Left forelimb (tissue), 1 donor: ENCODE data around the gene BCAR1.

Source experiments
- DNase-seq: peaks from one replicate; pipeline ENCODE4 v3.0.0-alpha.2; 2018; ENCODE audit warnings: low spot score

The BCAR1 gene

GRCh38 chr16:75203667-75204409 is 47.6 kb downstream of the BCAR1 start:
- DNase-seq, result no peak

DNA sequence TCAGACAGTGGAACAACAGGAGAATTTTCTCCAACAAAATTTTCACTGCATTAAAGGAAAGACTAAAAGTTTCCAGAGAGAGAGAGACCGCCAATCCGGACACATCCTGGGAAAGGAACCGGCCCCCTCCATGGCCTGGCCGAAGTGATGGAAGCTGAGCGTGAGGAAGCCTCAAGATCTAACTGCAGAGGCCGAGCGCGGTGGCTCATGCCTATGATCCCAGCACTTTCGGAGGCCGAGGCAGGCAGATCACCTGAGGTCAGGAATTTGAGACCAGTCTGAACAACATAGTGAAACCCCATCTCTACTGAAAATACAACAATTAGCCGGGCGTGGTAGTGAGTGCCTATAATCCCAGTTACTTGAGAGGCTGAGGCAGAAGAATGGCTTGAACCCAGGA is 48.3 kb downstream of the BCAR1 start:
- DNase-seq, result peak; percentile 53

GRCh38 chr16:75202069-75202590 is 49.3 kb downstream of the BCAR1 start:
- peak; percentile 31 for DNase-seq

GRCh38 chr16:75198135-75198600 is 53.3 kb downstream of the BCAR1 start:
- DNase-seq, result peak; percentile 38

GRCh38 chr16:75197522-75198134 is 53.8 kb downstream of the BCAR1 start:
- peak; percentile 57 for DNase-seq

DNA sequence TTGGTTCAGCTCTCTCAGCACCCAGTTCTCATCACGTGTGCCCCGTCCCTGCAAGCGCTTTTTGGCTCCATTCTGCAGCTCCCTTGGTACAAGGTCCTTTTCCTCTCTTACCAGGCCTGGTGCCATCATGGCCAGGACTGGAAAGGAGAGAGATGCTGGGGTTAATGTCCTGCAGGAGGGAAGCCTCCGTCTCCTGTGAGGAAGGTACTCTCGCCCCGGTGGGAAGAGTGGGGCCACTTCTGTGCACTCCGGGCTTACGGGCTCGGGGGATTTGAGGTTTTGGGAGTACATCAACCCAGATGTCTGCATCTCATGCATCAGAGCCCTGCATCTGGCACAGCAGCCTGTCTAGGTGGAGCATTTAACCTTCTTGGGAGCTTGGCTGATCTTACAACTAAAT is 54.6 kb downstream of the BCAR1 start:
- DNase-seq, result peak; percentile 26

GRCh38 chr16:75195811-75196790 is 55.3 kb downstream of the BCAR1 start:
- DNase-seq, result peak; percentile 47

- peak; percentile 49 for DNase-seq
These were observed 57.5 kb downstream of the BCAR1 start for GRCh38 chr16:75193730-75194444.

- DNase-seq, result no peak
These were observed 58.2 kb downstream of the BCAR1 start for GRCh38 chr16:75193265-75193650.

DNA sequence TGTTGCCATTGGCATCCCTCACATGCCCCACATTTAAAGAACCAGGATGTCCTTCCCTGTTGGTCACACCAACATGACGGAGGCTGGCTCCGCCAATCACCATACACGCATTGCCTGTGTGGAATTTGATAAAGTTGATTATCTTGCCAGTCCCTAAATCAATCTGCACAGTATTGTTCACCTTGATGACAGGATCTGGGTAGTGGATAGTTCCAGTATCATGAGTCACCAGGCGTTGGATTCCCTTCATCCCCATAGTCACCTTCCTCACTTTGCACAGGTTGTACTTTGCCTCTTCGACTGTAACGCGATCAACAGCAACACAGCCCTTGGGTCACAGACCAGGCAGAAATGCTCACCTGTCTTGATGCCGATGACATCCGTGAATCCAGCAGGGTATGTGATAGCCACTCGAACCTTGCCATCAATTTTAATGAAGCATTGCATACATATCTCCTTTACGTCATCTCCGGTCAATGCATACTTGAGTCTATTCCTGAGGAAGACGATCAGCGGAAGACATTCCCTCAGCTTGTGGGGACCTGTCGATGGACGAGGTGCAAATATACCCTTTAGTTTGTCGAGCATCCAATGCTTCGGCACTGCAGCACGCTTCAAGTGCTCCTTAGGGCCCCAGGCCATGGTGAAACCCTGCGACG is 58.7 kb downstream of the BCAR1 start:
- no peak for DNase-seq

DNA sequence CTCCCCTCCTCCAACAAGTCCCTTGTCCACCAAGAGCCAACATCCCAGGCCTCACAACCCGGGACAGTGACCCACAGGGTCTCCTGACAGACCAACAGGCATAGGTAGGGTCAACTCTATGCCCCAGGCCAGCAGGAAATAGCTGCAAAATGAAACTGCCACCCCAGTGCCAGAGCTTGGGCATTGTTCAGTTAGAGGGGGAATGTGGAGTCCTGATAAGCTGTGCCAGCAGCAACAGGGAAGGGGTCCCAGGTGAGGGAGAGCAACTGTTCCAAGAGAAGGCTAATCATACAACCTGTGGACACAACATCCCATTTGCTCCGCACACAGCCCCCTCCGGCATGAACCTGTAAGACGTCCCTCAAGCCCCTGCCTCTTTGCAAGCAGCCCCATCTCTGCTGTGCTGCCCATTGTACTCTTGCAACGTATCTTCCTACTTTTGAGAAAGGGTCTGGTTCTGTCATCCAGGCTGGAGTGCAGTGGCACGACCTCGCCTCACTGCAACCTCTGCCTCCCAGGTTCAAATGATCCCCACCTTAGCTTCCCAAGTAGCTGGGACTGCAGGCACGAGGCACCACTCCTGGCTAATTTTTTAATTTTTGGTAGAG is 61.7 kb downstream of the BCAR1 start:
- no peak for DNase-seq

- DNase-seq, result no peak
These were observed 62.5 kb downstream of the BCAR1 start for GRCh38 chr16:75188832-75189477.

GRCh38 chr16:75181630-75182029 is 69.8 kb downstream of the BCAR1 start:
- no peak for DNase-seq

- no peak for DNase-seq
These were observed 72.2 kb downstream of the BCAR1 start for GRCh38 chr16:75179208-75179607.
